Measurements from ENCODE around the gene DAB2IP. TPM values are rescaled to one million over a fixed set of nuclear protein-coding genes. Genes with fewer than 3 reads are reported as not detected.

The DAB2IP gene
- polyA plus RNA-seq, 1 experiment = 20.4 TPM

DNA sequence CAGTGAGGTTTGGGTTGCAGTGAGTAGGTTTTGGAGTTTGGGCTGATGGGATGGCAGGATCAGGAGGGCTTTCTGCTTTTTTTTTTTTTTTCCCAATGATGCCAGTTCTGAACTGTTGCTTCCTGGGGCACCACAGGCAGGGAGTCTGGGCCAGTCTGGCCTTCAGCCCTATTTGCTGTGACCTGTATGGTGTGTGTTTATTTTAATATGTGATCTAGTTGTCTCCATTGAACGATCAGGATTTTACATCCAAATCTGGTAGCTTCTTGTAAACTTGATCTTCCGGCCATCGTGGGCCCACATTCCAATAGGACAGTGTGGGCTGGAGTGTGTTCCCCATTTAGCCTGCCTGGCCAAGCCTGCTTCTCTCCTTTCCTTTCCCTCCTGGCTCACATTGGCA is 25.8 kb upstream of the DAB2IP start:
- no peak for TF ChIP-seq CTCF (IDR thresholded peaks at IDR 0.05; ENCODE audit: low read depth, low read length)
- POLR2A ChIA-PET = no interaction called here
- H3K27ac ChIP-seq (ENCODE audit: low read depth, low read length) = no peak overlapping the region
- no peaks in the 10 kb centered on the region for H3K27me3 ChIP-seq (ENCODE audit: control insufficient read depth, insufficient read depth, low read length)
- CTCF ChIA-PET = interaction anchor here (1.1 to 1.7 kb wide), 2 partner anchors 70 kb away, joined by 4 read pairs; no protein-coding TSS in a partner anchor
- H3K4me3 ChIP-seq (ENCODE audit: low read depth, low read length) = no peak overlapping the region
- no peaks in the 10 kb centered on the region for H3K9me3 ChIP-seq (ENCODE audit: control insufficient read depth, insufficient read depth, low read length)
- DNase-seq (ENCODE audit: low read depth, low spot score) = no peak

- H3K27ac ChIP-seq (ENCODE audit: low read depth, low read length) = no peak overlapping the region
- H3K9me3 ChIP-seq (ENCODE audit: control insufficient read depth, insufficient read depth, low read length) = no peaks in the 10 kb centered on the region
- DNase-seq (ENCODE audit: low read depth, low spot score) = no peak
- TF ChIP-seq CTCF (IDR thresholded peaks at IDR 0.05; ENCODE audit: low read depth, low read length) = no peak
- no peak overlapping the region for H3K4me3 ChIP-seq (ENCODE audit: low read depth, low read length)
- no peaks in the 10 kb centered on the region for H3K27me3 ChIP-seq (ENCODE audit: control insufficient read depth, insufficient read depth, low read length)
- ChIA-PET CTCF (interaction anchor here (1.1 to 1.7 kb wide), 2 partner anchors 70 kb away, joined by 4 read pairs; no protein-coding TSS in a partner anchor), POLR2A (no interaction called here)
Measured at GRCh38 chr9:121626012-121626411, 25.4 kb upstream of the DAB2IP start.

DNA sequence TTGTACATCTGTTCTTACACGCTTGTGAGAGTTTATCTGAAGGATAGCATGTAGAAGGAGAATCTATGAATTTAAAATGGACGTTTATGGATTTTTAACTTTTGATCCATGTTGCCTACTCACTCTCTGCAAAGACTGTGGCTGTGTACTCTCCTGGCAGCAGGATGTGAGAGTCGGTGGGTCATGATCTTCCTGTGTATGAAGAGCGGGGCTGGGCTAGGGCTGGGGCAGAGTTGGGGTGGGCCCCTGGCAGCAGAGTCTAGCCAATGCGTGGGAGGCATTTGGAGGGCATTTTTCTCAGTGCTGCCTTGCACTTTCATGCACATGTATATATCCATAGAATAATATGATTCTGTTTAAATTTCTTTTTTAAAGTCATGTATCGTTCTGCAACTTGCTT is 24.0 kb upstream of the DAB2IP start:
- H3K27ac ChIP-seq (ENCODE audit: low read depth, low read length) = no peak overlapping the region
- ChIA-PET CTCF (no interaction called here), POLR2A (no interaction called here)
- H3K27me3 ChIP-seq (ENCODE audit: control insufficient read depth, insufficient read depth, low read length) = no peaks in the 10 kb centered on the region
- no peak for TF ChIP-seq CTCF (IDR thresholded peaks at IDR 0.05; ENCODE audit: low read depth, low read length)
- no peak overlapping the region for H3K4me3 ChIP-seq (ENCODE audit: low read depth, low read length)
- DNase-seq (ENCODE audit: low read depth, low spot score) = no peak
- H3K9me3 ChIP-seq (ENCODE audit: control insufficient read depth, insufficient read depth, low read length) = no peaks in the 10 kb centered on the region

- CTCF ChIA-PET = no interaction called here
Measured at GRCh38 chr9:121628401-121628800, 23.0 kb upstream of the DAB2IP start.

GRCh38 chr9:121631115-121631514 is 20.3 kb upstream of the DAB2IP start:
- Histone ChIP-seq H3K27ac (ENCODE audit: low read depth, low read length) (no peak overlapping the region), H3K9me3 (ENCODE audit: control insufficient read depth, insufficient read depth, low read length) (no peaks in the 10 kb centered on the region), H3K4me3 (ENCODE audit: low read depth, low read length) (no peak overlapping the region), H3K27me3 (ENCODE audit: control insufficient read depth, insufficient read depth, low read length) (no peaks in the 10 kb centered on the region)
- TF ChIP-seq CTCF (IDR thresholded peaks at IDR 0.05; ENCODE audit: low read depth, low read length) = no peak
- POLR2A ChIA-PET = no interaction called here
- CTCF ChIA-PET = interaction anchor here (1.0 kb wide), 1 partner anchor 65 kb away, joined by 3 read pairs; no protein-coding TSS in a partner anchor
- DNase-seq (ENCODE audit: low read depth, low spot score) = no peak

More at GRCh38 chr9:121628401-121628800, 23.0 kb upstream of the DAB2IP start:
- DNase-seq (ENCODE audit: low read depth, low spot score) = no peak
- Histone ChIP-seq H3K27me3 (ENCODE audit: control insufficient read depth, insufficient read depth, low read length) (no peaks in the 10 kb centered on the region), H3K9me3 (ENCODE audit: control insufficient read depth, insufficient read depth, low read length) (no peaks in the 10 kb centered on the region), H3K27ac (ENCODE audit: low read depth, low read length) (no peak overlapping the region), H3K4me3 (ENCODE audit: low read depth, low read length) (no peak overlapping the region)
- TF ChIP-seq CTCF (IDR thresholded peaks at IDR 0.05; ENCODE audit: low read depth, low read length) = no peak
- POLR2A ChIA-PET = no interaction called here
